CD4-positive, alpha-beta T cell treated with Interleukin-12 subunit alpha and Interleukin-12 subunit beta, for 1 hour (primary cell): ENCODE data around the gene NHERF2.
"Not testable (repeated sequence)": the region's sequence is repeated elsewhere in the genome, so short reads cannot be mapped to it uniquely, and the experiment has no call there.

Source experiments
- DNase-seq: peaks from one replicate; pipeline ENCODE4 v3.0.0-alpha.2; 2020

Gene NHERF2

DNA sequence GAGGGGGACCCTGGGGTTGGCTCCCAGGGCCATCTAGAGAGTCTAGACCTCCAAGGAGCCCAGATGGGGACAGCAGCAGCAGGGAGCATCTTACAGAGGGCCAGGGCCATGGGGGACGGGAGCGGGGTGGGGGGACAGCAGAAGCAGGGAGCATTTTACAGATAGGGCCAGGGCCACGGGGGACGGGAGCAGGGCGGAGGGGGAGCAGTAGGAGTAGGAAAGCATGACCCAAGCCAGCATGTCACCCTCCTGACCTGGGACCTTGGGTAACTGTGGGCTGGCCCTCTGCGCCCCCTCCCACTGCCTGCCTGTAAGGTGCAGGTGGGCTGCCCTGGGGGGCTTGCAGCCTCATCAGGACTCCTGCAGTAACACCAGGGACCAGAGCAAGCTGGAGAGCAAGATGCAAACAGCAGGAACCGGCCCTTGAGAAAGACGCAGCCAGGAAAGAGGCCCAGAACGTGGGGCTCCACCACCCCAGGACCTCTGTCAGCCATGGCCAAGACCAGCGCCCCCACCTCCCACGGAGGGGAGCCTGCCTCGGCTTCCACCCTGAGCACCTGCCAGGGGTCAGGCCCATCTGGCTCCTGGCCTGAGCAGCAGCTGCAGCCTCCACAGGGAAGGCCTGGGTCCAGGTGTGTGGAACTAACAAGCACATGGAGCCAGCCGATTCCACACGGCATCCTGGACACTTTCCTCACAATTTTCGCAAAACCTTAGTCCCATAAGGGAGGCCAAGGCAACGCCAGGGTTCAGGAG lies 19.4 kb upstream of the NHERF2 start:
- DNase-seq, result no peak

DNA sequence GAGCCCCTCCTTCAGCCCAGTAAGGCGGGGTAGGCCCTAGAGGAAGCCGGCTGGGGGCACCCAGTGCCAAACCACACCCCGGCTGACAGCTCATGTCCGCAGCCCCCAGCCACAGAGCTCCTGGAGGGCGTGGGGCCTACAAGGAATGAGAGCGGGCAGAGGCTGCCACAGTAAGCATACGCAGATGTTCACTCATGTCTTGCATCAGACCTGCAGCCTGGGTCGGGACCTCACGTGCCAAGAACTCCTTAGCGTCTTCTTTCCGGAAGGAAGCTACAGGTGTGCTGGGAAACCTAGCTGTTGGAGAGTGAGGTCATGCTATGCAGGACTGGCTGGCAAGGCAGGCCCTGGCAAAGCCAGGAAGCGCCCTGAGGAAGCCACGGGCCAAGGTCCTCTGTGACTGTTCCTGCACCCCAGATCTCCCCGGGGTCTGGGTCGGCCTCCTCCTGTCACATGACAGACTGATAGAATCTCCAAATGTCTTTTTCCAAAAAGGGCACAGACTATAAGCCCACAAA lies 18.6 kb upstream of the NHERF2 start:
- DNase-seq, result peak; percentile 33

DNA sequence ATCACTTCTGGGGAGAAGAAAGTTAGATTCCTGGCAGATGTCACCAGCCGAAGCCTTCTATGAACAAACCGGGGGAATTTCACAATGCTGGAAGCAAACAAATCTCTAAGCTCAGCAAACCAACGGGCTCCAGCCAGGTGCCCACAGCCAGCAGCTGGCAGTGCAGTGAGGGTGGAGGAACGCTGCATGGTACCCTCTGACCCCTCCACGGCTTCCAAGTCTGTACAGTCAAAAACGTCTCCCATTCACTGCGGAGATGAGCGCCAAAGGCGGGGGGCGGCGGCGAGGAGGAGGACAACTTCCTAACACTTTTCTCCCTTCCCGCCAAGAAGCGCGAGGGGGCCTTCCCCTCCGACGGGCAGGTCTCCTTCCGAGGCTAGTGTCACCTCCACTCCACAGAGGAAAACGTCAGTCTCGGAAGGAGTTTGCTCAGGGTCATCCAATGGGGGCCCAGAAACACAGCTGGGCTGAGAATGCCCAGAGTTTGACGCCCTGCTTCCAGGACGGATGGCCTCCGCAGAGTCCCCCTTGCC lies 18.0 kb upstream of the NHERF2 start:
- no peak for DNase-seq

DNA sequence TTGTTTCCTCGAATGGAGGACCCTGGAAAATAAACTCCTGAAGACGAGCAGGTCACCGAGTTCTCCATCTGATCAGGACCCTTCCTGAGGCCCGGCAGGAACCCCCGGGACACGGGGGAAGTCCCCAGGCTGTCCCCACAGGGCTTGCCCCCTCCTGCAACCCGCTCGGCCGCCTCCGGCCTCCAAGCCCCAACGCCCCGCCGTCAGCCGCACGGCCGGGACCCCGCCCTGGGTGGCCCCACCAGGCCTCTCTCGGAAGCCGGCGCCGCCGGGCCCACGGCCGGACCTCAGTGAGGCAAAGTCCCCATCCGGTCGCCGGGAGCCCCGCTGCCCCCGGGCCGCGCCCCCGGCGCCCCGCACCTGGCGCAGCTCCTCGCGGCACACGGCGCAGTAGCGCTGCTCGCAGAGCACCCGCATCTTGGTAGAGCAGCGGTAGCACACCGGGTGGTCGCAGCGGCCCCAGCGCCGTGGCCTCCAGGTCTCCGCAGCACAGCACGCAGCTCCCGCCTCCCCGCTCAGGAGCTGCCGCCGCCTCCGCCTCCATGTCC lies 17.5 kb upstream of the NHERF2 start:
- DNase-seq, result no peak

- peak; percentile 84 for DNase-seq
Measured at GRCh38 chr16:2009791-2010510, 16.8 kb upstream of the NHERF2 start, which contains the start of gene ZNF598. ZNF598 (minus strand) TSS chr16:2009821.

DNA sequence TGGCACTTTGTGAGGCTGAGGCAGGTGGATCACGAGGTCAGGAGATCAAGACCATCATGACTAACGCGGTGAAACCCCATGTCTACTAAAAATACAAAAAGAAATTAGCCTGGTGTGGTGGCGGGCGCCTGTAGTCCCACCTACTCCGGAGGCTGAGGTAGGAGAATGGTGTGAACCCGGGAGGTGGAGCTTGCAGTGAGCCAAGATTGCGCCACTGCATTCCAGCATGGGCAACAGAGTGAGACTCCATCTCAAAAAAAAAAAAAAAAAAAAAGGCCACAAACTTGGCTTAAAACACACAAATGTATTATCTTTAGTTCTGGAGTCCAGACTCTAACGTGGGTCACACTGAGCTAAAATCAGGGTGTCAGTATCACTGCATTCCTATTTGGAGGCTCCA lies 15.0 kb upstream of the NHERF2 start:
- not testable (repeated sequence) for DNase-seq

DNA sequence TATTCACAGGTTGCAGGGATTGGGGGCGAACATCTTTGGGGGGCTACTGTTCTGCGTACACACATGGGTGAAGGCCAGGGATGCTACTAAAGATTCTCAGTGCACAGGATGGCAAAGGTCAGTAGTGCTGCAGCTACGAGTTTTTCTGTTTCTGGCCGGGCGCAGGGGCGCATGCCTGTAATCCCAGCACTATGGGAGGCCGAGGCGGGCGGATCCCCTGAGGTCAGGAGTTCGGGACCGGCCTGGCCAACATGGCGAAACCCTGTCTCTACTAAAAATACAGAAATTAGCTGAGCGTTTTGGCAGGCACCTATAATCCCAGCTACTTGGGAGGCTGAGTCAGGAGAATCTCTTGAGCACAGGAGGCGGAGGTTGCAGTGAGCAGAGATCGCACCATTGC lies 13.2 kb upstream of the NHERF2 start:
- no peak for DNase-seq

- no peak for DNase-seq
Measured at GRCh38 chr16:2015117-2015946, 11.4 kb upstream of the NHERF2 start.

GRCh38 chr16:2015947-2016208 lies 10.8 kb upstream of the NHERF2 start:
- no peak for DNase-seq

- no peak for DNase-seq
Measured at GRCh38 chr16:2016407-2016922, 10.2 kb upstream of the NHERF2 start.

DNA sequence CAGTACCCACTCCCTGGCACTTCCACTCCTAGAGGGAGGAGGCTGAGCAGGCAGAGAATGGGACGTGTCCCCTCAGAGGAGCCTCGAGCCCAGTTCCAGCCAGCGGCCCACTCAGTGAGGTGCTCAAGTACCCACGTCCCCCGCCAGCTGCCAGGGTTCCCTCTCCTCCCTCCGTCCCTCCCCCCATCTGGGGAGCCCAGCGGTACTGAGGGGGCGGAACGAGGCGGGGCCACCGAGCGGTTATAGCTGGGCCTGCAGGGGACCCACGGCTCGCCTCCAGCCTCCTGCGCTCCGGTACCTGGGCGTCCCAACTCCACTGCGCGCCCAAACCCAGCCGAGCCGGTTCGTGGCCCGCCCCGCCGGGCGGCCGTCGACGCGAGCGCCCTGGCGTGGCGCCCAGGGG lies 7.2 kb upstream of the NHERF2 start, which contains the start of gene NPW:
Gene NPW (plus strand): TSS at position 268 of the 403 bp plus-strand sequence.
- peak; percentile 21 for DNase-seq

DNA sequence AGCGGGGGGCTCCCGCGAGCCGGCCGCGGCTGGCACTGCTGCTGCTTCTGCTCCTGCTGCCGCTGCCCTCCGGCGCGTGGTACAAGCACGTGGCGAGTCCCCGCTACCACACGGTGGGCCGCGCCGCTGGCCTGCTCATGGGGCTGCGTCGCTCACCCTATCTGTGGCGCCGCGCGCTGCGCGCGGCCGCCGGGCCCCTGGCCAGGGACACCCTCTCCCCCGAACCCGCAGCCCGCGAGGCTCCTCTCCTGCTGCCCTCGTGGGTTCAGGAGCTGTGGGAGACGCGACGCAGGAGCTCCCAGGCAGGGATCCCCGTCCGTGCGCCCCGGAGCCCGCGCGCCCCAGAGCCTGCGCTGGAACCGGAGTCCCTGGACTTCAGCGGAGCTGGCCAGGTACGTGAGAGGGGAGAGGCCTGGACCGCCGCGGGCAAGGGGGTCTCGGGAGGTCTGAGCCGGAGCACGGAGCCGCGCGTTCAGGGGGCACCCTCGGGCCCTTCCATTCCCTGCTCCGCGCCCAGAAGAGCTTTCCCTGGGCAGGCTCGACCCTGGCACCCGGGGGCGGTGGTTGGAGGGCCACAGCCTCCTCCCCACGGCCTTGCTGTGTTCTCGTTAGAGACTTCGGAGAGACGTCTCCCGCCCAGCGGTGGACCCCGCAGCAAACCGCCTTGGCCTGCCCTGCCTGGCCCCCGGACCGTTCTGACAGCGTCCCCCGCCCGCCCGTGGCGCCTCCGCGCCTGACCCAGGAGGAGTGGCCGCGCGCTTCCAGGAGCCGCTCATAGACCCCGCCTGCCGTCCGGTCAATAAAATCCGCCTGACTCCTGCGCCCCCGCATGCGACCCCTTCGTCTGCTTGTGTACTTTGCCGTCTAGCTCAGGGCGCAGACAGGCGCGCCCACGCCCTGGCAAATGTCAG lies 6.5 kb upstream of the NHERF2 start:
- DNase-seq, result no peak

GRCh38 chr16:2022723-2023091 lies 4.0 kb upstream of the NHERF2 start:
- no peak for DNase-seq

DNA sequence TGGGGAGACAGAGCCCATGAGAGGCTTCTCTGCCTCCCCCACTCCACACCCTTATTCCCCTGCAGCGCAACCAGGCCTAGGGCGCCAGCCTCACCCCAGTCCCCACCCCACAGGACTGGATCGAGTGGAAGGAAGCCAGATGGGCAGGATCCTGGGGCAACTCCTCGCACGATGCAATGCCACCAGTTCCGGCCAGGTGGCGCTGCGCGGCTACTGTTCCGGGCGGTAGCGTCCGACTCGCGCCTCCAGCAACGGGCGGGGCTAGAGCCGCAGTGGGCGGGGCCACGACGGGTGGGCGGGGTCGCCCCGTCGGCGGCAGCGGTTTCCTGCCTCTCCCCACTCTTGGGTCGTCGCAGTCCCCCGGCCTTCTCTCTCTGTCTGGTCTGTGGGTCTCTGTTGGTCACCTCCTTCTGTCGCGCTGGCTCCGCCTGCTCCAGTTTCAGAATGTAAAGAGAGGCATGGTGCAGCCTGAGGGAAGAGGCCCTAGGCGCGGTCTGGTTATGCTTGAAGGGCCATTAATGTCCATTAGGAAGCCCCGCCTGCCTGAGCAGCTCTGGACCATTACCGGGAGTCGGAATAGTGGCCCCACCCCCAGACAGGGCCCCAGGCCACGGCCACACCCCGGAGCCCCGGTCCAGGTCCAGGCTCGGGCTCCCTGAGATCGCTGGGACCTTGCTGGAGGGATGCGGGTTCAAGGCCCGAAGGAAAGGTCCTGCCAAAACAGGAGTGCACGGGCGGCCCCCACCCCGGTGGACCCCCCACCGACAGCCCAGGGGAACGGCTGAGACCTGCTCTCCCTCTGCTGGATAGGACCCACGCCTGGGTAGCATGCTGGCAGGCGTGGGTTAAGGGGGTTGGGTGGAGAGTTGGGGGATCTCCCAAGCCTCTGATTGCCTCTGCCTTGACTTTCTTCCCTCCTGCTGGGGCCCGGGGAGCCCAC lies 3.3 kb upstream of the NHERF2 start:
- DNase-seq, result peak; percentile 97

DNA sequence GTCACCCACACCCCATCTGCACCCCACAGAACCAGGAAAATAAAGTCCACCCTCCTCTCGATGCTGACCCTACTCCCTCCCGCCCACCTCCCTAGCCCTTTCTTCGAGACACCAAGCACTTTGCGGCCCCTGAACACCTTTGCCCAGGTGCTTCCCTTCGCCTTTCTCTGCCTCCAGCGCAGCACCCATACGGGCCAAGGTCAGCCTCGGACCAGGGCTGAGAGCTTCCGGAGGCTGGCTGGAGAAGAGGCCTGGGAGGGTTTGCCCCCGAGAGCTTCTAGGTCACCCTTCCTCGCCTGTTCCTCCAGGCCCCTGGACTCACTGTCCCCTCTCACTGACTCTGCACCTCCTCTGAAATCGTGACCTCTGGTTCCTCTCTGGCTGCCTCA lies 2.7 kb upstream of the NHERF2 start:
- DNase-seq, result no peak

DNA sequence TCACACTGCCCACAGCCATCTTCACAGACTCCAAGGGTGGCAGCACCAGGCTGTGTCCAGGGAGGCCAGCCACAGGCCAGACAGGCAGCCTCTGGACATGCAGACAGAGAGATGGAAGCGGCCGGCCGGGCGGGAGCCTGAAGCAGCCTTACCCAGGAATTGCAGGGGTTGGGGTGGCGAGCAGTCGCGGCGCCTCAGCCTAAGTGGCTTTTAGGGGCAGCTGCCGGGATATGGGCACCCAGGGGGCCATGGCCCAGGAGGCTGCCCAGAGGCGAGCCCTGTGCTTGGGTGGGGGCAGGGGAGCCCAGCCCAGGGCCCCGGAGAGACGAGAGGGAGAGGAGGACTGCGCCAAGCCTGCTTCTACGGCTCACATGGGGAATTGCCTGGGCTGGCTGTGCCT lies 1.5 kb upstream of the NHERF2 start:
- DNase-seq, result no peak

DNA sequence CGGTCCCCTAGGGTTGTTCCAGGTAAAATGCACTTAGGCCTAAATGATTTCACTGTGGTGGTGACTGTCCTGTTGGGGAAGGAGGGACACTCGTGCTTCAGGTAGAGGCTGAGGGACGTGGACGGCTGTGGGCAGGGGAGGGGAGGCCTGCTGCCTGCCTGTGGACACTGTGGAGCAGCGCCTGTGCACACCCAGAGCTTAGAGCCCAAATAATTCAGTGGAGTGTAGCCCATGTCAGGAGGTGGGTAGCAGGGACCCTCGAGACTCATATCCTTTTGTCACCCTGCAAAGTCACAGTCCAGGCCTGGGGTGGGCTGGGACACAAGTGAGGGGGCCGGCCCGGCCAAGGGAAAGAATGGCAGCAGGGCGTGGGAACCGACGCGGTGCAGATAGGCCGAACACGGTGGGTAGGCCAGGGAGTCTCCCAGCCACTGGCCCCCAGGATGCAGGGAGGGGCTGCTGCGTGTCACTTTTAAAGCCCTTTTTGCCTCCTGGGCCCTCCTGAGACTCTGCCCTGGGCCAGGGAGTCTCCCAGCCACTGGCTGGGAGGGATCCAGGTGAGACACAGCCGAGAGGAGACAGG lies 733 bp upstream of the NHERF2 start:
- DNase-seq, result no peak

GRCh38 chr16:2027024-2028010 lies 615 bp downstream of the NHERF2 start:
- peak; percentile 18 for DNase-seq

DNA sequence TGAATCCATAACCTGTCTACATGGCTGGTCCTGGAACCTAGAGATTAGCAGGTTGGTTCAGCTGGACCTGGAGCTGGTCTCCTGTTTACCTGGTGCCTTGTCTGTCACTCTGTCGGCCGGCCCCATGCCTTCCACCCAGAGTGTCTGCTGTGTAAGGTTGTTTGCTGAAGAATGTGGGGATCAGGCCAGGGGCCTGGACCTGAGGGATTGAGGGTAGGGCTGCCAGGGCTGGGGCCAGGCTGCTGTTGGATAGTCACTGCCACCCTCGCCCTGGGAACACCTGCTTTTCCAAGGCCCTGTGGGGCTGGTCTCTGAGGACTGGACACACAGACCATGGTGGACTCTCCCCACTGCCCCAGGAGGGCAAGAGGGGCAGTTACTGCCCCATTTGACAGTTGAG lies 1.4 kb downstream of the NHERF2 start:
- DNase-seq, result no peak
